ENCODE results near the gene GABRE. TPM values are rescaled to one million over a fixed set of nuclear protein-coding genes. Genes with fewer than 3 reads are reported as not detected.

GABRE gene
- total RNA-seq, 1 experiment from 2014 or later: not detected

DNA sequence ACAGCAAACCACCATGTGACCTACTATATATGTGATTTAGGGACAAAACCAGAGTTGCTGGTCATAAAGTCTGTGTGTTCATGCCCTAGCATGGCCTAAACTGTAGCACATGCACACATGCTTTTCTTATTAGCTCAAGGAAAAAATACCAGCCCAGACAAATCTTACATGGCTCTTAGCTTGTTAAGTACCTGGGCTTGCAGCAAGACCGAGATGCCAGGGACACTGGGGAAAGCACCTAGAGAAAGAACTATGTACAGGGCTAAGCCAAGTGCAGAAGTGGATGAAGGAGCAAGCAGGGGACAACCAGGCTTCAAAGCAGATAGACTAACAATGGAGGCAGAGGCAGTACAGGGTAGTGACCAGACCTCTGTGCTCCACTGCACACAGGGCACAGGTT, 3.4 kb upstream of the GABRE start:
- Histone ChIP-seq H3K9me3 (ENCODE audit: low read length) (no peaks in the 10 kb centered on the region), H3K9me2 (replicated peaks; ENCODE audit: low read length) (no peaks in the 10 kb centered on the region), H3K27me3 (ENCODE audit: low read length) (no peaks in the 10 kb centered on the region), H3K4me2 (ENCODE audit: low read length) (no peak overlapping the region), H3K27ac (ENCODE audit: low read length) (no peak overlapping the region), H3K79me2 (ENCODE audit: low read length) (no peaks in the 10 kb centered on the region), H3F3A (ENCODE audit: low read length, unreplicated experiment) (no peaks in the 10 kb centered on the region), H3K4me1 (ENCODE audit: insufficient read depth, low read length) (no peaks in the 10 kb centered on the region), H4K20me1 (ENCODE audit: low read length) (no peaks in the 10 kb centered on the region), H3K4me3 (ENCODE audit: low read length) (no peak overlapping the region), H2AFZ (ENCODE audit: low read length) (no peak overlapping the region), H3K9ac (ENCODE audit: low read length) (no peak overlapping the region), H3K36me3 (ENCODE audit: low read depth, low read length) (no peaks in the 10 kb centered on the region)
- ChIA-PET POLR2A (ENCODE audit: unreplicated experiment) (no interaction called here), CTCF (no interaction called here)
- intact Hi-C loops (cut with micrococcal nuclease): no loop called here
- DNase-seq: no peak
- no peak for ATAC-seq
- BruUV-seq (replicated peaks): no TSS peak
- TF ChIP-seq EZH2 (IDR thresholded peaks at IDR 0.05; ENCODE audit: low read length, unreplicated experiment): no peak
- TF ChIP-seq EZH2phosphoT487 (IDR thresholded peaks at IDR 0.05; ENCODE audit: borderline replicate concordance, low read length): no peak
- TF ChIP-seq, protein P1, sequence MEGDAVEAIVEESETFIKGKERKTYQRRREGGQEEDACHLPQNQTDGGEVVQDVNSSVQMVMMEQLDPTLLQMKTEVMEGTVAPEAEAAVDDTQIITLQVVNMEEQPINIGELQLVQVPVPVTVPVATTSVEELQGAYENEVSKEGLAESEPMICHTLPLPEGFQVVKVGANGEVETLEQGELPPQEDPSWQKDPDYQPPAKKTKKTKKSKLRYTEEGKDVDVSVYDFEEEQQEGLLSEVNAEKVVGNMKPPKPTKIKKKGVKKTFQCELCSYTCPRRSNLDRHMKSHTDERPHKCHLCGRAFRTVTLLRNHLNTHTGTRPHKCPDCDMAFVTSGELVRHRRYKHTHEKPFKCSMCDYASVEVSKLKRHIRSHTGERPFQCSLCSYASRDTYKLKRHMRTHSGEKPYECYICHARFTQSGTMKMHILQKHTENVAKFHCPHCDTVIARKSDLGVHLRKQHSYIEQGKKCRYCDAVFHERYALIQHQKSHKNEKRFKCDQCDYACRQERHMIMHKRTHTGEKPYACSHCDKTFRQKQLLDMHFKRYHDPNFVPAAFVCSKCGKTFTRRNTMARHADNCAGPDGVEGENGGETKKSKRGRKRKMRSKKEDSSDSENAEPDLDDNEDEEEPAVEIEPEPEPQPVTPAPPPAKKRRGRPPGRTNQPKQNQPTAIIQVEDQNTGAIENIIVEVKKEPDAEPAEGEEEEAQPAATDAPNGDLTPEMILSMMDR (conservative IDR thresholded peaks at IDR 0.05; ENCODE audit: low read depth, low read length): no peak

DNA sequence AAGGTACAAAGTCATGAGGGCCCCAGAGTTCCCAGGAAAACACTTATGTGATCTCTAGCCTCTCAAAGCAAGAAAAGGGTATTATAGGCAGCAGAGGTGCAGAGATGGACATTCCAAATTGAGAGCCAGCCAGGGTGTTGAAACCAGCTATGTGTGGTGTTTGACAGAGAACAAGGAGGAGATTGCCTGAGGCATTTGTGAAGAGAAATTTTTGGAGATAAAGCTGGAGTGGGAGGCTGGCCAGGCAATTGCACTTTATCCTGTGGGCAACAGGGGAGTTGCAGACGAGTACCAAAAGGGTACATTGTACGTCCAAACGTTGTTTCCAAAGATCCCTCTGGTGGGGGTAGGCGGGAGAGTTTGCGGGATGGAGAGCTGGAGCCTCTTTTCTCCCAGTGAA, 2.5 kb upstream of the GABRE start:
- intact Hi-C loops (cut with micrococcal nuclease): no loop called here
- DNase-seq (no peak), ATAC-seq (no peak)
- Histone ChIP-seq H3K36me3 (ENCODE audit: low read depth, low read length) (no peaks in the 10 kb centered on the region), H3K4me3 (ENCODE audit: low read length) (no peak overlapping the region), H3F3A (ENCODE audit: low read length, unreplicated experiment) (no peaks in the 10 kb centered on the region), H3K4me2 (ENCODE audit: low read length) (no peak overlapping the region), H2AFZ (ENCODE audit: low read length) (no peak overlapping the region), H4K20me1 (ENCODE audit: low read length) (no peaks in the 10 kb centered on the region), H3K9me2 (replicated peaks; ENCODE audit: low read length) (no peaks in the 10 kb centered on the region), H3K27me3 (ENCODE audit: low read length) (no peaks in the 10 kb centered on the region), H3K9me3 (ENCODE audit: low read length) (no peaks in the 10 kb centered on the region), H3K4me1 (ENCODE audit: insufficient read depth, low read length) (no peaks in the 10 kb centered on the region), H3K27ac (ENCODE audit: low read length) (no peak overlapping the region), H3K79me2 (ENCODE audit: low read length) (no peaks in the 10 kb centered on the region), H3K9ac (ENCODE audit: low read length) (no peak overlapping the region)
- TF ChIP-seq, protein P1 (conservative IDR thresholded peaks at IDR 0.05; ENCODE audit: low read depth, low read length): no peak
- TF ChIP-seq EZH2 (IDR thresholded peaks at IDR 0.05; ENCODE audit: low read length, unreplicated experiment) (no peak), EZH2phosphoT487 (IDR thresholded peaks at IDR 0.05; ENCODE audit: borderline replicate concordance, low read length) (no peak)
- POLR2A ChIA-PET (ENCODE audit: unreplicated experiment): no interaction called here
- CTCF ChIA-PET: no interaction called here
- BruUV-seq (replicated peaks): no TSS peak

DNA sequence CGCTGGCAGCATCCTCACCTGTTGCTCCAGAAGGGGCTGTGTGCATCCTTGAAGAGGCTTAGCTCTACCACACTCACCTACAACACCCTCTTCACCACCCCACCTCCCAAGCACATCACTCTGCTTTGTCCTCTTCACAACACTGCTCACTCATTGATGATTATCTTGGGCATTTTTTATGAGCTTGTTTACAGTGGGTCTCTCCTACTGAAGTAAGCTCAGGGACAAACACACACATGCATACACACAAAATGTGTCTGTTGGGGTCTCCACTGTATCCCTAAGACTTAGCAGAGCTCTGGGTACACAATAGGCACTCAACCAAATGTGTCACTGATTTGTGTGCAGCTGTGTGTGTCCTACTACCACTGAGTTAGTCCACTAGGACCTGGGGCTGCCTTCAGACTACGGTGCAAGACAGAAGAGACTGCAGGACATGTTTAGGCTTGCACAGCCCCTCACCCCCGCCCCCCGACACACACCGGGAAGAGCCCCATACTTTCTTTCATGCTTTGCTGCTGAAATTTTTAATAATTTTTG, 1.3 kb upstream of the GABRE start:
- DNase-seq: no peak
- TF ChIP-seq EZH2 (IDR thresholded peaks at IDR 0.05; ENCODE audit: low read length, unreplicated experiment): no peak
- TF ChIP-seq EZH2phosphoT487 (IDR thresholded peaks at IDR 0.05; ENCODE audit: borderline replicate concordance, low read length): no peak
- TF ChIP-seq, protein P1 (conservative IDR thresholded peaks at IDR 0.05; ENCODE audit: low read depth, low read length): no peak
- no peaks in the 10 kb centered on the region for H4K20me1 ChIP-seq (ENCODE audit: low read length)
- no peak for ATAC-seq
- H3K79me2 ChIP-seq (ENCODE audit: low read length): no peaks in the 10 kb centered on the region
- no peaks in the 10 kb centered on the region for H3K4me1 ChIP-seq (ENCODE audit: insufficient read depth, low read length)
- no peak overlapping the region for H3K27ac ChIP-seq (ENCODE audit: low read length)
- CTCF ChIA-PET: no interaction called here
- H3K36me3 ChIP-seq (ENCODE audit: low read depth, low read length): no peaks in the 10 kb centered on the region
- no TSS peak for BruUV-seq (replicated peaks)
- H3K4me3 ChIP-seq (ENCODE audit: low read length): no peak overlapping the region
- no peaks in the 10 kb centered on the region for H3K9me2 ChIP-seq (replicated peaks; ENCODE audit: low read length)
- H3K27me3 ChIP-seq (ENCODE audit: low read length): no peaks in the 10 kb centered on the region
- H3K9ac ChIP-seq (ENCODE audit: low read length): no peak overlapping the region
- intact Hi-C loops (cut with micrococcal nuclease): no loop called here
- H3K4me2 ChIP-seq (ENCODE audit: low read length): no peak overlapping the region
- H3K9me3 ChIP-seq (ENCODE audit: low read length): no peaks in the 10 kb centered on the region
- POLR2A ChIA-PET (ENCODE audit: unreplicated experiment): no interaction called here
- no peaks in the 10 kb centered on the region for H3F3A ChIP-seq (ENCODE audit: low read length, unreplicated experiment)
- H2AFZ ChIP-seq (ENCODE audit: low read length): no peak overlapping the region
